Activated CD4-positive, CD25-positive, alpha-beta regulatory T cell treated with anti-CD3 and anti-CD28 coated beads, Interleukin-2, amount 50 U/mL, for 16 hours (primary cell): ENCODE measurements around the gene BABAM1.

Experiments
- DNase-seq: peaks from one replicate; pipeline ENCODE4 v3.0.0-alpha.2; 2020; ENCODE audit warnings: low read depth, low spot score

The BABAM1 gene

DNA sequence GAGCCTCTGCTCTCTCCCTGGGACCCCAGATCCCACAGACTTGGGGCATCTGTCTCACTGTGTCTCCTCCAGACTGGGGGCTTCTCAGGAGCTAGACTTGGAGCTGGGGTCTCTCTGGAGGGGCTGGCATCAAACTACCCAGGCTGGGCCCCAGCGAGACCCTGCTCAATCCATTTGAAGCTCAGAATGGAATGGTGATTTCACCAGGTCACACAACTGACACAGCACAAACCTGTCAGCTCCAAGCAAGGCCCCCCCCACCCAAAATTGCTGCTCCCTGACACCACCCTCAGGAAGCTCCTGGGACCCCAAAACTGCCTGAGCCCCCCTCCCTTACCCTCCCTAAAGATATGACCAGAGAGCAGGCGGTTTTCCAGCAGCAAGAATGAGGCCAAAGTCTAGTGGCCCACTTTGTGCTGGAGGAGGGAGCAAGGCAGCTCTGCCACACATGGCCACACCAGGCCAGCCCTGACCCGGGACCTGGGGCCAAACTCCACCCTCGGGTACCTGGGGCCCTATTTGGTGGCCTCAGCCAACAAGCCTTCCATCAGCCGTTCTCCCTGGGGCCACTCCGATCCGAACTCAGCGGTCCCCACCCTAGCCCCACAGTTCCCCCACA is 23.9 kb upstream of the BABAM1 start:
- no peak for DNase-seq

DNA sequence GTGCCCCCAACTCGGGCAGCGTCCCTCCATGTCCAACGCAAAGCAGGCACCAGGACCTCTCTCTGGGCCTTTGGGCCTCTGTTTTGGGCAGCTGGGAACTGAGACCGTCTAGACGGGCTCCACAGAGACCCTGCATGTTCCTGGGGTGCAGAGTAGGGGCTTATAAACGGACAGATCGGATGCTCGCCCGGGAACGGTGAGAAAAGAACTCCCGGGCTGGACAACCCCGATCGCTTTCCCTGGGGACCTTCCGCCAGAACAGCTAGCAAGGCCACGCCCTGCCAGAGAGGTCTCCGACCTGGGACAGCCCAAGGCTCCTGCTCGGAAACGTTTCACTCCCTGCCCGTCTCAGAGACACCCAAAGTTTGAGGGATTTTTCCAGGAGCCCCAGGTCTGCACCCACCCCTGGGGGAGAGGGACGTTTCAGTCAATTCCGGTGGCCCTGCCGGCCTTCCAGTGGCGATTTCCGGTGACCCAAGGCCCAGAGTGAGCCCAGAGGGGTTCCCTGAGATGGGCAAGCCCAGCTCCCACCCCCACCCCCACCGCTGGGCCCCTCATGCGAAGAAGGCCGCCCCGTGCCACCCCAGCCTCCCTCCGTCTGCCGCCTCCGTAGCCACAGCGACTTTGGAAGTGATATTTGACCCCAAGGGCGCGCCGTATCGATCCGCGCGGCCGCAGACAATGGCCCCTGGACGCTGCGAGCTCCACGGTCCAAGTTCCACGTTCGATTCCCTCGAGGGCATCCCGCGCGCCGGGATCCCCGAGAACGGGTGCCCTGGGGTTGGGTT is 23.2 kb upstream of the BABAM1 start:
- DNase-seq, result no peak

DNA sequence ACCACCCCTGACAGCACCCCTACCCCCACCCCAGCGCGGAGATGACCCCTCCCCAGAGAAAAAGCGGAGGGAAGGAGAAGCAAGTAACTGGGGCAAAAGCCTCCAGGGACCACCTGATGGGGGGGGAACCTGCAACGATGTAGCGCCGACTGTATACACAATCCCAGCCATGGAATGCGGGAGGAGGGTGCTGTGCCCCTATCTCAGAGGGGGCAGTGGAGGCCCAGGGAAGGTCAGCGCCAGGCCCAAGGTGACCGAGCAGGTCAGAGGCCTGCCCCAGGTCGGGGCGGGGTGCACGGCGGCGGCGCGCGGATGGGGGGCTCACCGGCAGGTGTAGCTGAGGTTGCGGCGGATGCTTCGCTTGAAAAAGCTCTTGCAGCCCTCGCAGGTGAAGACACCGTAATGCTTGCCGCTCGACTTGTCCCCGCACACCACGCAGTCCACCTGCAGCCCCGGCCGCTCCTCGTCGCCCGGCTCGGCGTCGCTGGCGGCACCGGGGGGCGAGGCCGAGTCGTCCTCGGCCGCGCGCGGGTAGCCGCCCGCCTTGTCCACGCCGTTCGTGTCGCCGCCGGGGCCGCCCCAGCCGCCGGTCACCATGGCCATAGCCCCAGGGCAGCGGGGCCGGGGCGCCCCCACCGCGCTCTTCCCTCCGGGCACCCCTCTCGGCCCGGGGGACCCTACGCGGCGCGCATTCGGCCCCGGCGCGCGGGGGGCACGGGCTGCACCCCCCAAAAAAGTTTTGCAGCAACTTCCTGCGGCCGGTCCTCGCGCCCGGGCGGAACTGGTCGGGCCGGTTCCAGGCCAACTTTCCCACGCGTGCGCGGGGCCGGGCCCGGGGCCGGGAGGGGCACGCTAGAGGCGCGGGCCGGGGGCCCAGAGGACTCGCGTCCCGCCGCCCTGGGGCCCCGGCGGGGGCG is 22.4 kb upstream of the BABAM1 start:
- DNase-seq, result no peak

DNA sequence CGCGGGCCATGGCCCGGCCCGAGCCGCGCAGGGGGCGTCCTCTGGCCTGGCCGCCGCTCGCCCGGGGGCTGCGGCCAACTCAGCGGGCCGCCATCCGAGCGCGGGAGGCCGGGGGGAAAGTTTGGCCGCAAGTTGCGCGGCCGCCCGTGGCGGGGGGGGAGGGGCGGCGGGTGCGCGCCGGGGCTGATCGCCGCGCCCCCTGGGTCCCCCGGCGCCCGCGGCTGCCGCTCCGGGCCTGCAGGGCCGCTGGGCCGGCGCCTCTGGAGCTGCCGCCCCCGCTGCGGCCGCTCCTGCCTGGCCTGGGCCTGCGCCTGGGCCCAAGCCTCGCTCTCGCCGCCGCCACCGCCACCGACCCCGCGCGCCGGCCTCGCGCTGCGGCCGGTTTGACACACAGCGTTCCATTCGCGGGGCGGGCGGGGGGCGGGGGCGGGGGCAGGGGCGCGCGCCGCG is 21.7 kb upstream of the BABAM1 start, which contains the start of gene NR2F6:
NR2F6 (minus strand) TSS at position 385 of the 450 bp plus-strand sequence. CDS start 699 bp downstream, outside the sequence.
- DNase-seq, result no peak

DNA sequence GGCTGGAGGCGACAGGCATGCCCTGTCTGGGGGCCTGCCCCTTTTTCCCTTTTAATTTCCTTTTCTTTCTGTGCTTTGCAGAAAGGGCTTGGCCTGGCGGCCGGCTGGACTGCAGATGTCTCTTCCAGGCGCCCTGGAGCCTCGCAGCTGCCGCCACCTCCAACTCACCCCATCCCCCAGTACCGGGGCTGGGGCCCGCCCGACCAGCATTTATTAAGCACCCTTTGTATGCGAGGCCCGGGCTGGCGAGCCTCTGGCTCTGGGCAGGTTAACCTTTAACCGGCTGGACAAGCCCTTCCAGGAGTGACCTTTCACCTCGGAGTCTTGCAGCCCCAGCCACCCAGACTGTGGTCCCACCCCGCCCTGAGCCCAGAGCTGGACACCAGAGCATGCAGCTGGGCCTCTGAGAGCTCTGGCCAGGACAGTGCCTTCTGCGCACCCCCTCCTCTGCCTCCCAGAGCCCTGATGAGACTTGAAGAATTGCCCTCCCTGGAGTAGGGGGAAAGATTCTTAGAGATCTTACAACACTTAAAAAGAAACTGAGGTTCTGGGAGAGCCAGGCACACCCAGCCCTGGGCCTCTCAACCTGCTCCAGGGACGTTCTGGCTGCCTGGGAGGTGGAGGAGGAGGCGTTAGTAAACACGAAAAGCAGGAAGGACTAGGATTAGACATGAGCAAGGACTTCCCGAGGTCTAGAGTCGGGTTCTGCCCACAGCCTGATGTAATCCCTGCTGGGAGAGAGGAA is 20.4 kb upstream of the BABAM1 start:
- DNase-seq, result no peak

DNA sequence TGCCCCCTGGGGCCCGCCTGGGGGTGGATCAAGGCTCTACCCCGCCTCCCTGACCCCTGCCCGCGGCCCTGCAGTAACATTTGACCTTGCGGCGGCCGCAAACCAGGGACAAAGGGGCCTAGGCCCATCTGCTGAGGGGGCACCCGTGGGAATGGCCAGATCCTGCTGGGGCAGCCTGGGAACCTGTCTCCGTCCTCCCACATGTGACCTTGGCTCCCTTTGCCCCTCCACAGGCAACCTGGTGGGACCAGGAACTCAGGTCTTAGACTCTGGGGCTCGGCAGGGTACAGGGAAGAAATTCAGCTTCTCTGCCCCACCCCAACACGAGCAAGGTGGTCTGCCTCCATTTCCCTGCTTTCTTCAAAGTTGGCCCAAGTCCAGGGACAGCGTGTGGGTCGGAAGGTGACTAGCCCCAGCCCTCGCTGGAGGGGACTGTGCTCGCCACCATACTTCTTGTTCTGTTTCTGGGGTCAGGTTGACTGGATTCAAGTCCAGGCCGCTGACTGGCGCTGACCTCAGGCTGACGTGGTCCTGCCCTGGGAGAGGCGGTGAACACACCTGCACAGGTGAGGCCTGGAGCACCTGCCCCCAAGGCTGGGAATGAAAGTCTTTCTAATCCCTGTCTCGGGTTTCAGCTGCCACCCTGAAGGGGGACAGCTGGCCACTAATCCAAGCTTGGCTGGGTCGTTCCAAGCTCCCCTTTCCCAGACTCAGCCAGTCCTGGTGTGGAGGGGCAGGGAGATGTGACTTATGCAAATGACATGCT is 19.0 kb upstream of the BABAM1 start:
- DNase-seq, result no peak

- no peak for DNase-seq
Measured at GRCh38 chr19:17249887-17250548, 17.2 kb upstream of the BABAM1 start.

DNA sequence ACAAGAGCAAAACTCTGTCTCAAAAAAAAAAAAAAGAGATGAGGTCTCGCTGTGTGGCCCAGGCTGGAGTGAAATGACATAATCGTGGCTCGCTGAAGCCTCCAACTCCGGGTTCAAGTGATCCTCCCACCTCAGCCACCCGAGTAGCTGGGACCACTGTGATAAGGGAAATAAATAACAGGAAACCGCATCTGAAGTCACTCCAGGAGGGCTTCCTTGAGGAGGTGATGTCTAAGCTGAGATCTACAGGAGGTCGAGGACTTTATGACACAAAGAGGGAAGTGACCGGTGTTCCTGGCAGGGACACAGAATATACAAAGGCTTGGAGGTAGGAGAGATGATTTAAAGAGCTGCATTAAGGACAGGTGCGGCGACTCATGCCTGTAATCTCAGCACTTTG is 12.6 kb upstream of the BABAM1 start:
- DNase-seq, result no peak

GRCh38 chr19:17255150-17255621 is 12.1 kb upstream of the BABAM1 start:
- no peak for DNase-seq

DNA sequence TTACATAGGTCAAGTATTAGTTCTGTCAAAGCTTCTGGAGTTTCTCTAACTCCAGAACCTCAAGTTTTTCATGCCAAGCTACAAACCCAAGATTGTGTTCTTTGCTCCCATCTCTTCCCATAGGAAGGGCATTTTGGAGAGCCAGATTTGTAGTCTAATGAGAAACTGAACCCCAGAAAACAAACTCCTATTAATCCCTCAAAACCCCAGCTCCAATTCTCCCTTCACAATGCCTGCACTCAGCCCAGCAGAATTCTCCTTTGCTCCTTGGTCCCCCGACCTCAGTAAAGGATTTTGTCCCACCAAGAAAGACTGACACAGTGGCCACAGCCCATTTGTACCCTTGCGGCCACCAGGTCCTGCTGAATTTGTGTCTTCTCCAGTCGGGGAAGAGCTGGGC is 11.1 kb upstream of the BABAM1 start:
- no peak for DNase-seq

- DNase-seq, result no peak
Measured at GRCh38 chr19:17259118-17259780, 8.0 kb upstream of the BABAM1 start.

GRCh38 chr19:17259934-17260333 is 7.3 kb upstream of the BABAM1 start:
- no peak for DNase-seq

DNA sequence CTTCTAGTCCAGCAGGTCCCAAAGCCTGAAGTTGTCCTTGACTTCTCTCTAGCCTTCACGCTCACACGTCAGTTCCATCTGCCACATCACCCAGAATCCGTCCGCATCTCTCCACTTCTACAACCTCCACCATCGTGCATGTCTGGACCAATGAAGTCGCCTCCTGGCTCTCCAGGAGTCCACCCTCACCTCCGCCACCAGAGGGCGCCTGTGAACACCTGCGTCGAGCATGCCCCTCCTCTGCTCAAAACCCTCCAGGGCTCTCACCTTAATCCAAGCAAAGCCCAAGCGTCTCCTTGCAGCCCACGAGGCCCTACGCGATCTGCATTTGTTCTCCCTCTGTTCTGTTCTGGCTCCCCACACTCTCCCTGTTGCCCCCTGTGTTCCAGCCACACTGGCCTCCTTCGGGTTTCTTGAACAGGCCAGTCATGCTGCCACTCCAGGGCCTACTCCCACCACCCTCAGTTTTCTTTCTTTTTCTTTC is 6.4 kb upstream of the BABAM1 start:
- peak; percentile 85 for DNase-seq

DNA sequence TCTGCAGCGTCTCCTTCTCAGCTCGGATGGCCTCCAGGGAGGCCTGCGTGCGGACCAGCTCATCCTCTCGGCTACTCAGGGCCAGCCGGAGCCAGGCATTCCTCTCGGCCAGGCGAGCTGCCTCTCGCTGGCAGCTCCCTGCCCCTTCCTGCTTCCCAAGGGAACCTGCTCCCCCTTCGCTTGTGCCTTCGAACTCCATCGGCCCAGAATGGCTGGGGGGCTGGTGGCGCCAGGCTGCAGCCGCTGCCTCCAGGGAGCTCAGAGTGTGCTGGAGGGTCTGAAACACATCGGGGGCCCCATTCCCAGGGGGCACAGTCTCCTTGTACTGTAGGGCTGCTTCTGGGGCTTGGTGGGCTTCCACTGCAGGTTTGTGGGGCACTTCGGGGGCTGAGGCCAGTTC is 4.7 kb upstream of the BABAM1 start:
- no peak for DNase-seq

DNA sequence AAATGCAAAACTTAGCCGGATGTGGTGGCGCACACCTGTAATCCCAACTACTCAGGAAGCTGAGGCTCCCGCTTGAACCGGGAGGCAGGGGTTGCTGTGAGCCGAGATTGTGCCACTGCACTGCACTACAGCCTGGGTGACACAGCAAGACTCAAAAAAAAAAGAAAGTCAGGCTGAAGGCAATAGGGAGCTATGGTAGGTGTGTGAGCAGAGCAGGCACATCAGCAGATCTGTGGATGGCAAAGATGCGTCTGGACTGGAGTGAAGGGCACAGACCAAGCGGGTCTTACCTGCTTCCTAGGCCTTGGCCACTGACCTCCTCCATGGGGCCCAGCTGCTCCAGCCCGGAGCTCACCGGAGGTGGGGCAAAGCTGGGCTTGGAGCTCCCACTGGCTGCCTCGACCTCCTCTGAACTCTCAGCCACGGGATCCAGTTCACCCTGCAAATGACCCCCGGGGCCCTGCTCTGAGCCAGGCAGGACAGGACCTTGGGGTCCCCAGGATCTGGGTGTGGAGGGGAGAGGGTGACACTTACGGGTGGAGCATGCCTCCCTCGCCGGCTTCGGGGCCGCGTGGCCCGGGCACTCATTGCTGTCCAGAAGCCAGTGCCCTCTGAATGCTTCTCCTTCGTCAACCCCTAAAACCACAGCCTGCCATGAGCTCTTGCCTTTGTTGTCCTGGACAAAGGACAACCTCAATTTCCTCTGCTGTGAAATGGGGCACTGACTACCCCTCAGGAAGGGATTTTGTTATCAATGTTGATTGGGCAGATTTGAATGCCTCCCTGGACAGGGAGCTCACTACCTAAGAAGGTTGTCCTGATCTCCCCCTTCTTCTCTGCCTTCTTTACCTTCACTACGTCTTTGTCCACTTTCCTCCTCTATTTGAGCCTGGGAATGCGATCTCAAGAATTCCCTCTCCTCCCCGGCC is 3.3 kb upstream of the BABAM1 start:
- no peak for DNase-seq

DNA sequence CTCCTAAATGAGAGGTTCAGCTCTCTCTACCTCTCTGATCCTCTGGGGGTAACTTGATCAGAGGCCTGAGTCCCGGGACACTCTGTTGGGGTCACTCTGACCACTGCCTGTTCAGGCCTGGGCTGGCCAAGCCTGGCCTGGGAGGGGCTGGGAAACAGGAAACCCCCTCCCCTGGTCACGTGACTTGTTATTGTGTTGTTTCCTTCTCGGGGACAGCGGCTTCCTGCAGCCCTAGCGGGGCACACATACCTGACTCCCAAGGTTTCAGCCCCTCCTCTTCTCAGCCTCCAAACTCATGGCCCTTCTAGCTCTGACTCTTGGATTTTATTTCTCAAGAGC is 2.6 kb upstream of the BABAM1 start, which contains the start of gene USHBP1:
USHBP1 (minus strand) TSS at position 105 of the 339 bp plus-strand sequence. CDS start 446 bp downstream, outside the sequence.
- no peak for DNase-seq

- DNase-seq, result no peak
Measured at GRCh38 chr19:17266026-17266425, 1.2 kb upstream of the BABAM1 start.

DNA sequence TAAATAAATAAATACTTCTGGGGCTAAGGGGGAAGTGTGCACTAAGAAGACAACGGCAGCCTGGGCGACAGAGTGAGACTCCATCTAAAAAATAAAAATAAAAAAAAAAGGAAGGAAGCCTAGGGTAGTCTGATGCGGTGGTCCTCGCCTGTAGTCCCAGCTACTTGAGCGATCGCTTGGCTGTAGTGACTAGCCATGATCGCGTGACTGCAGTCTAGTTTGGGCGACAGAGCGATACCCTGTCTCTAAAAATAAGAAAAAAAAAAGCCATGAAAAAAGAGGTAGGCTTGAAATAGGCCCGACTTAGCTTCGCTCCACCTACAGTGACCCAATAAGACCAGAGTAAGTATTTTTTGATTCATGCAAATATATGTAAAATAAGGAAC is 661 bp upstream of the BABAM1 start:
- DNase-seq, result no peak
